Activated CD8-positive, alpha-beta T cell treated with anti-CD3 and anti-CD28 coated beads for 36 hours (primary cell): ENCODE data around the gene KDM5B. TPM values are rescaled to one million over a fixed set of nuclear protein-coding genes. Genes with fewer than 3 reads are reported as not detected.

Experiments used
- ATAC-seq: fragments of 200-7000 bp; cut with Tn5 transposase; one replicate; pipeline ENCODE4 v1.10.0; 2021; ENCODE audit warnings: mild to moderate bottlenecking, moderate library complexity
- CTCF ChIA-PET: fragments of 350-600 bp; sonication (Branson Sonifier 250); formaldehyde crosslinking; loops from one replicate; lab custom pipeline; 2021; ENCODE audit warnings: antibody characterized with exemption; lab: Charles Lee
- POLR2A ChIA-PET: fragments of 350-600 bp; sonication (Branson Sonifier 250); formaldehyde crosslinking; loops from one replicate; lab custom pipeline; 2021; ENCODE audit warnings: antibody characterized with exemption; lab: Charles Lee
- DNase-seq: peaks from one replicate; pipeline ENCODE4 v3.0.0-alpha.2; 2020
- H3K27ac Mint-ChIP-seq: one replicate; pipeline ENCODE4 v1.8.0; 2021; ENCODE audit warnings: mild to moderate bottlenecking, mixed read lengths
- H3K27me3 Mint-ChIP-seq: one replicate; pipeline ENCODE4 v1.8.0; 2021; ENCODE audit warnings: mixed read lengths
- H3K36me3 Mint-ChIP-seq: one replicate; pipeline ENCODE4 v1.8.0; 2021; ENCODE audit warnings: low read depth, mixed read lengths
- H3K4me1 Mint-ChIP-seq: one replicate; pipeline ENCODE4 v1.8.0; 2021; ENCODE audit warnings: low read depth, mixed read lengths
- H3K4me3 Mint-ChIP-seq: one replicate; pipeline ENCODE4 v1.8.0; 2021; ENCODE audit warnings: mild to moderate bottlenecking, moderate library complexity, mixed read lengths
- H3K9me3 Mint-ChIP-seq: one replicate; pipeline ENCODE4 v1.8.0; 2021; ENCODE audit warnings: mixed read lengths
- intact Hi-C: fragments of 100-400 bp; cut with micrococcal nuclease; formaldehyde crosslinking; loops from one replicate; pipeline ENCODE4 v1.10.0; 2022
- total RNA-seq, 2 experiments: library from RNA; stranded (reverse); gene quantifications; one replicate each; pipeline ENCODE4 v1.2.3, GENCODE V29; 2021
- TF ChIP-seq, protein P1 (sequence below): fragments of 200-600 bp; IDR thresholded peaks from one replicate; pipeline ENCODE4 v1.8.0; 2022; ENCODE audit warnings: antibody characterized with exemption, mild to moderate bottlenecking

The KDM5B gene
- total RNA-seq, 2 experiments from 2014 or later: 54.8 to 60.3 TPM

DNA sequence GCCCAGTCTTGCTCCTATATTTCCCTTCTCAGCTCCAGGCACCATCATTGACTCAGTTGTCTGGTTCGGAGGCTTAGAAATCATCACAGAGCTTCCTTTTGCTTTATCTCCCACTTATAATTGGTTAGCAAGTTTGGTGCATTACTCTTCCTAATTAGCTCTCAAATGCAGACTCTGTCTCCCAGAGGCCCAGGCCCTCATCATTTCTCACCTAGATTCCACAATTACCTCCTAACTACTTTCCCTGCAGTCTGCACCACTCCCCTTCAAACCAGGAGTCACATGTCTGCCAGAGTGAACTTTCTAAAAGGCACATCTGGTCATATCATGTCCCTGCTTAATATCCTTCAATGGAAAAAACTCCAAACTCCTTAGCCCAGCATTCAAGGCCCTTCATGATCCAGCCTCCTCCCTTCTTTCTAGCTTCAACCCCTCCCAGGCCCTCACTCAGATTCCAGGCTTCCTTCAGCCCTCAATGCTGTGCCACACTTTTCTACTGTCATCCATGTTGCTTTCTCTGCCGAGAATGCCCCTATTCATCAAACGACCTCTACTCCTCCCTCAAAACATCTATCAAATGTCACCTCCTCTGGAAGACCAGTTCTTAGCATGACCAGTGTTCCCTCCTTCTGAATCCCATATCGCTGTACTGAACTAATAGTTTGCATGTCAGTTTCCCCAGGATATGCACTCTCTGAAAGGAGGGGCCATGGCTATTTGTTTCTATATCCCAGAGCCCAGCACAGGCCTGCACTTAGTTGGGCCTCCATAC is 128.6 kb downstream of the KDM5B start:
- ATAC-seq (no peak), DNase-seq (no peak)
- Mint-ChIP-seq H3K27ac (no peak overlapping the region), H3K4me1 (no peaks in the 10 kb centered on the region), H3K27me3 (peaks cover 32% of the 10 kb centered on the region), H3K4me3 (no peak overlapping the region), H3K36me3 (no peaks in the 10 kb centered on the region), H3K9me3 (peaks cover 12% of the 10 kb centered on the region)
- TF ChIP-seq, protein P1, sequence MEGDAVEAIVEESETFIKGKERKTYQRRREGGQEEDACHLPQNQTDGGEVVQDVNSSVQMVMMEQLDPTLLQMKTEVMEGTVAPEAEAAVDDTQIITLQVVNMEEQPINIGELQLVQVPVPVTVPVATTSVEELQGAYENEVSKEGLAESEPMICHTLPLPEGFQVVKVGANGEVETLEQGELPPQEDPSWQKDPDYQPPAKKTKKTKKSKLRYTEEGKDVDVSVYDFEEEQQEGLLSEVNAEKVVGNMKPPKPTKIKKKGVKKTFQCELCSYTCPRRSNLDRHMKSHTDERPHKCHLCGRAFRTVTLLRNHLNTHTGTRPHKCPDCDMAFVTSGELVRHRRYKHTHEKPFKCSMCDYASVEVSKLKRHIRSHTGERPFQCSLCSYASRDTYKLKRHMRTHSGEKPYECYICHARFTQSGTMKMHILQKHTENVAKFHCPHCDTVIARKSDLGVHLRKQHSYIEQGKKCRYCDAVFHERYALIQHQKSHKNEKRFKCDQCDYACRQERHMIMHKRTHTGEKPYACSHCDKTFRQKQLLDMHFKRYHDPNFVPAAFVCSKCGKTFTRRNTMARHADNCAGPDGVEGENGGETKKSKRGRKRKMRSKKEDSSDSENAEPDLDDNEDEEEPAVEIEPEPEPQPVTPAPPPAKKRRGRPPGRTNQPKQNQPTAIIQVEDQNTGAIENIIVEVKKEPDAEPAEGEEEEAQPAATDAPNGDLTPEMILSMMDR: no peak
- ChIA-PET POLR2A (no interaction called here), CTCF (interaction anchor here (0.9 kb wide), 1 partner anchor 49 kb away, joined by 3 read pairs; no protein-coding TSS in a partner anchor)
- intact Hi-C loops: no loop called here

DNA sequence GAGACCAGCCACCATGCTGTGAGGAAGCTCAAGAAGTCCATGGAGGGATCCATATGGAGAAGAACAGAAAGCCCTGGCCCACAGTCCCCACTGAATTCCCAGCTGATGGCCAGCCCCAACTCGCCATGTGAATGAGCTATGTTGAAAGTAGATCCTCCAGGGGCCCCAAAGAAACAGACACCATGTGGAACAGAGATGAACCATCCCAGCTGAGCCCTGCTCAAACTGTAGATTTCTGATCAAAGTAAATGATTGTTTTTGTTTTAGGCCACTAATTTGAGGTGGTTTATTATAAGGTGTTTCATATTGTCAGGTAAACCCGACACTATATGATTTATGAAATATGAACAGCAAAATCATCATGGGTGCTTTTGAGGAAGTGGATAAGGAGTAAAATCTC is 130.8 kb downstream of the KDM5B start:
- Mint-ChIP-seq H3K9me3 (peaks cover 13% of the 10 kb centered on the region), H3K4me3 (no peak overlapping the region), H3K27me3 (peaks cover 25% of the 10 kb centered on the region), H3K36me3 (no peaks in the 10 kb centered on the region), H3K4me1 (no peaks in the 10 kb centered on the region), H3K27ac (no peak overlapping the region)
- no peak for DNase-seq
- intact Hi-C loops: no loop called here
- POLR2A ChIA-PET: no interaction called here
- CTCF ChIA-PET: no interaction called here
- TF ChIP-seq, protein P1: no peak
- no peak for ATAC-seq

Other genes starting within 250 kb of the KDM5B start
- gene SYT2, start 98.0 kb downstream of the KDM5B start, total RNA-seq: not detected
- gene PCAT6, start 2.5 kb upstream of the KDM5B start, total RNA-seq: 1 to 10 TPM in 1 of 2 experiments, under 1 TPM in 1; 0.94 to 2.4 TPM
- 1 to 10 TPM; 7.0 to 7.1 TPM for gene RABIF, start 80.7 kb upstream of the KDM5B start, total RNA-seq
- 10 to 100 TPM; 38.0 to 43.7 TPM for gene KLHL12, start 118.8 kb upstream of the KDM5B start, total RNA-seq
- 10 to 100 TPM; 64.8 to 67.0 TPM for gene ADIPOR1, start 149.9 kb upstream of the KDM5B start, total RNA-seq
- gene CYB5R1, start 158.8 kb upstream of the KDM5B start, total RNA-seq: 10 to 100 TPM; 13.6 to 14.0 TPM
- 10 to 100 TPM; 76.5 to 82.2 TPM for gene TMEM183A, start 199.0 kb upstream of the KDM5B start, total RNA-seq
- 10 to 100 TPM; 78.8 to 79.9 TPM for gene PPFIA4, start 218.1 kb upstream of the KDM5B start, total RNA-seq